Fibroblast of skin of right biceps (primary cell): ENCODE measurements around the gene PRG3.
"Not testable (repeated sequence)": the region's sequence is repeated elsewhere in the genome, so short reads cannot be mapped to it uniquely, and the experiment has no call there.

Experiments
- DNase-seq: peaks from one replicate; pipeline ENCODE4 v3.0.0-alpha.2; 2013

PRG3 gene

GRCh38 chr11:57386178-57386940 is 5.4 kb upstream of the PRG3 start:
- no peak for DNase-seq

GRCh38 chr11:57379732-57380131 is 1.2 kb downstream of the PRG3 start:
- DNase-seq = peak; percentile 12

- no peak for DNase-seq
Observed at GRCh38 chr11:57378186-57378585, 2.8 kb downstream of the PRG3 start.

GRCh38 chr11:57377107-57377506 is 3.8 kb downstream of the PRG3 start:
- DNase-seq = no peak

GRCh38 chr11:57376095-57377090 is 4.6 kb downstream of the PRG3 start:
- DNase-seq = no peak

- DNase-seq = no peak
Observed at GRCh38 chr11:57375490-57375889, 5.5 kb downstream of the PRG3 start.

- DNase-seq = no peak
Observed at GRCh38 chr11:57374966-57375365, 6.0 kb downstream of the PRG3 start.

GRCh38 chr11:57373146-57373545 is 7.8 kb downstream of the PRG3 start:
- no peak for DNase-seq

GRCh38 chr11:57370941-57371340 is 10.0 kb downstream of the PRG3 start:
- no peak for DNase-seq

- no peak for DNase-seq
Observed at GRCh38 chr11:57370251-57370650, 10.7 kb downstream of the PRG3 start.

- no peak for DNase-seq
Observed at GRCh38 chr11:57368845-57369232, 12.1 kb downstream of the PRG3 start.

GRCh38 chr11:57368106-57368844 is 12.7 kb downstream of the PRG3 start:
- no peak for DNase-seq

GRCh38 chr11:57364851-57365660 is 15.9 kb downstream of the PRG3 start:
- no peak for DNase-seq

- DNase-seq = no peak
Observed at GRCh38 chr11:57363131-57364080, 17.5 kb downstream of the PRG3 start.

- DNase-seq = no peak
Observed at GRCh38 chr11:57361926-57362325, 19.0 kb downstream of the PRG3 start.

- not testable (repeated sequence) for DNase-seq
Observed at GRCh38 chr11:57361420-57361819, 19.5 kb downstream of the PRG3 start.

- no peak for DNase-seq
Observed at GRCh38 chr11:57360991-57361390, 20.0 kb downstream of the PRG3 start.

- no peak for DNase-seq
Observed at GRCh38 chr11:57359896-57360690, 20.9 kb downstream of the PRG3 start.

GRCh38 chr11:57359396-57359795 is 21.6 kb downstream of the PRG3 start:
- DNase-seq = no peak

GRCh38 chr11:57358991-57359390 is 22.0 kb downstream of the PRG3 start:
- DNase-seq = no peak
